Measurements from ENCODE around the gene BMAL1.
A peak's percentile ranks its signal among the peaks of the same experiment; 100 is the strongest.

The BMAL1 gene

GRCh38 chr11:13338427-13339069 lies 61.0 kb downstream of the BMAL1 start:
- Histone ChIP-seq H4K20me1 (ENCODE audit: insufficient read depth, low read length) (peaks cover 23% of the 10 kb centered on the region), H3K36me3 (ENCODE audit: insufficient read depth, low read length) (no peaks in the 10 kb centered on the region), H3K4me3 (ENCODE audit: low read depth in 1 of 2, low read length in 2 of 2) (peak overlapping the region in 1 of 2 experiments; percentile 54; a peak in 3 of 4 replicates), H3K27me3 (ENCODE audit: insufficient read depth, low read length, poor library complexity) (no peaks in the 10 kb centered on the region), H3K4me1 (ENCODE audit: insufficient read depth, low read length) (peaks cover 19% of the 10 kb centered on the region), H3K27ac (ENCODE audit: low read length) (peak overlapping the region; percentile 76), H3K9ac (ENCODE audit: low read depth, low read length) (peak overlapping the region; percentile 41), H3K9me3 (ENCODE audit: insufficient read depth, low read length, severe bottlenecking) (no peaks in the 10 kb centered on the region), H2AFZ (ENCODE audit: low read depth, low read length) (peak overlapping the region; percentile 54; the same call in 1 of the 2 replicates), H3K79me2 (ENCODE audit: insufficient read depth, low read length) (peaks cover 10% of the 10 kb centered on the region), H3K4me2 (ENCODE audit: insufficient read depth, low read length) (peak overlapping the region; percentile 70)
- ATAC-seq (ENCODE audit: insufficient read depth, low read depth) (peak; percentile 76), DNase-seq (peak; percentile 41)
- TF ChIP-seq CTCF (IDR thresholded peaks at IDR 0.05; ENCODE audit: borderline replicate concordance, extremely low read depth, low read length, poor library complexity, severe bottlenecking) = no peak
- no peak for TF ChIP-seq EZH2 (IDR thresholded peaks at IDR 0.05; ENCODE audit: borderline replicate concordance, low read depth, low read length, severe bottlenecking)

- H2AFZ ChIP-seq (ENCODE audit: low read depth, low read length) = no peak overlapping the region
- H3K4me1 ChIP-seq (ENCODE audit: insufficient read depth, low read length) = peaks cover 19% of the 10 kb centered on the region
- no peak overlapping the region for H3K4me3 ChIP-seq (ENCODE audit: low read depth in 1 of 2, low read length in 2 of 2)
- H4K20me1 ChIP-seq (ENCODE audit: insufficient read depth, low read length) = peaks cover 28% of the 10 kb centered on the region
- no peaks in the 10 kb centered on the region for H3K9me3 ChIP-seq (ENCODE audit: insufficient read depth, low read length, severe bottlenecking)
- peaks cover 10% of the 10 kb centered on the region for H3K79me2 ChIP-seq (ENCODE audit: insufficient read depth, low read length)
- DNase-seq (peak; percentile 33), ATAC-seq (ENCODE audit: insufficient read depth, low read depth) (peak; percentile 20; the same call in 1 of the 3 replicates)
- H3K27me3 ChIP-seq (ENCODE audit: insufficient read depth, low read length, poor library complexity) = no peaks in the 10 kb centered on the region
- peak overlapping the region; percentile 76; the same call in 1 of the 2 replicates for H3K27ac ChIP-seq (ENCODE audit: low read length)
- no peak overlapping the region for H3K4me2 ChIP-seq (ENCODE audit: insufficient read depth, low read length)
- H3K36me3 ChIP-seq (ENCODE audit: insufficient read depth, low read length) = no peaks in the 10 kb centered on the region
- TF ChIP-seq CTCF (IDR thresholded peaks at IDR 0.05; ENCODE audit: borderline replicate concordance, extremely low read depth, low read length, poor library complexity, severe bottlenecking) (no peak), EZH2 (IDR thresholded peaks at IDR 0.05; ENCODE audit: borderline replicate concordance, low read depth, low read length, severe bottlenecking) (no peak)
- no peak overlapping the region for H3K9ac ChIP-seq (ENCODE audit: low read depth, low read length)
These were observed 61.9 kb downstream of the BMAL1 start for GRCh38 chr11:13339195-13340153.

- Histone ChIP-seq H3K27ac (ENCODE audit: low read length) (no peak overlapping the region), H3K79me2 (ENCODE audit: insufficient read depth, low read length) (peaks cover 10% of the 10 kb centered on the region), H3K36me3 (ENCODE audit: insufficient read depth, low read length) (no peaks in the 10 kb centered on the region), H3K4me1 (ENCODE audit: insufficient read depth, low read length) (peaks cover 19% of the 10 kb centered on the region), H3K4me3 (ENCODE audit: low read depth in 1 of 2, low read length in 2 of 2) (no peak overlapping the region), H3K4me2 (ENCODE audit: insufficient read depth, low read length) (no peak overlapping the region), H3K27me3 (ENCODE audit: insufficient read depth, low read length, poor library complexity) (no peaks in the 10 kb centered on the region), H3K9me3 (ENCODE audit: insufficient read depth, low read length, severe bottlenecking) (no peaks in the 10 kb centered on the region), H4K20me1 (ENCODE audit: insufficient read depth, low read length) (peaks cover 41% of the 10 kb centered on the region), H2AFZ (ENCODE audit: low read depth, low read length) (no peak overlapping the region), H3K9ac (ENCODE audit: low read depth, low read length) (no peak overlapping the region)
- ATAC-seq (ENCODE audit: insufficient read depth, low read depth) = no peak
- no peak for DNase-seq
- TF ChIP-seq CTCF (IDR thresholded peaks at IDR 0.05; ENCODE audit: borderline replicate concordance, extremely low read depth, low read length, poor library complexity, severe bottlenecking) (no peak), EZH2 (IDR thresholded peaks at IDR 0.05; ENCODE audit: borderline replicate concordance, low read depth, low read length, severe bottlenecking) (no peak)
These were observed 63.4 kb downstream of the BMAL1 start for GRCh38 chr11:13341026-13341425.

Measured in DND-41 (cell line).